AG10803 (cell line): Measurements from ENCODE around the gene EGFR.

ENCODE experiments used
- DNase-seq: peaks from one replicate; pipeline ENCODE4 v3.0.0; 2010; ENCODE audit warnings: low read depth
- H3K4me3 ChIP-seq: 2 replicates; pipeline ENCODE4 v1.5.1; 2011; ENCODE audit warnings: mild to moderate bottlenecking, low read length, control low read depth
- CTCF ChIP-seq: conservative IDR thresholded peaks from 2 replicates; pipeline ENCODE4 v1.5.1; 2011; ENCODE audit warnings: mild to moderate bottlenecking, low read length, control low read depth, inconsistent platforms

Gene EGFR

GRCh38 chr7:55147736-55148135, 128.9 kb downstream of the EGFR start:
- no peak for DNase-seq
- H3K4me3 ChIP-seq = no peak overlapping the region
- TF ChIP-seq CTCF = no peak

- no peak overlapping the region for H3K4me3 ChIP-seq
- DNase-seq = no peak
- TF ChIP-seq CTCF = no peak
These were observed 129.8 kb downstream of the EGFR start for GRCh38 chr7:55148571-55148970.

GRCh38 chr7:55149001-55149400, 130.2 kb downstream of the EGFR start:
- no peak overlapping the region for H3K4me3 ChIP-seq
- TF ChIP-seq CTCF = no peak
- no peak for DNase-seq

GRCh38 chr7:55150166-55150565, 131.3 kb downstream of the EGFR start:
- H3K4me3 ChIP-seq = no peak overlapping the region
- DNase-seq = no peak
- no peak for TF ChIP-seq CTCF

GRCh38 chr7:55150709-55151451, 132.1 kb downstream of the EGFR start:
- no peak for DNase-seq
- H3K4me3 ChIP-seq = no peak overlapping the region
- TF ChIP-seq CTCF = no peak

- DNase-seq = no peak
- no peak for TF ChIP-seq CTCF
- H3K4me3 ChIP-seq = no peak overlapping the region
These were observed 133.7 kb downstream of the EGFR start for GRCh38 chr7:55152516-55152915.

- H3K4me3 ChIP-seq = no peak overlapping the region
- DNase-seq = no peak
- no peak for TF ChIP-seq CTCF
These were observed 135.3 kb downstream of the EGFR start for GRCh38 chr7:55154096-55154495.
